H9 (cell line): ENCODE measurements around the gene ACP4. TPM values are rescaled to one million over a fixed set of nuclear protein-coding genes. Genes with fewer than 3 reads are reported as not detected.
"Not testable (repeated sequence)": the region's sequence is repeated elsewhere in the genome, so short reads cannot be mapped to it uniquely, and the experiment has no call there.

Experiments
- DNase-seq: peaks from one replicate; pipeline ENCODE4 v3.0.0-alpha.2; 2017
- H2AFZ ChIP-seq: one replicate; pipeline ENCODE4 v1.6.1; 2013; ENCODE audit warnings: mild to moderate bottlenecking, low read length, control low read depth, moderate library complexity
- H2AK5ac ChIP-seq: 2 replicates; pipeline ENCODE4 v1.6.1; 2013; ENCODE audit warnings: low read length, control low read depth, mixed read lengths; ENCODE audit not compliant: insufficient read length
- H2BK120ac ChIP-seq: one replicate; pipeline ENCODE4 v1.6.1; 2013; ENCODE audit warnings: low read depth, mild to moderate bottlenecking, low read length, control low read depth, inconsistent platforms; ENCODE audit not compliant: poor library complexity, severe bottlenecking
- H2BK12ac ChIP-seq: 2 replicates; pipeline ENCODE4 v1.6.1; 2013; ENCODE audit warnings: low read length, control low read depth, mixed read lengths, low read depth; ENCODE audit not compliant: insufficient read length
- H2BK15ac ChIP-seq: 2 replicates; pipeline ENCODE4 v1.6.1; 2013; ENCODE audit warnings: low read depth, low read length, control low read depth
- H2BK20ac ChIP-seq: one replicate; pipeline ENCODE4 v1.6.1; 2013; ENCODE audit warnings: low read depth, mild to moderate bottlenecking, low read length, control low read depth, inconsistent platforms; ENCODE audit not compliant: poor library complexity, severe bottlenecking
- H2BK5ac ChIP-seq: 2 replicates; pipeline ENCODE4 v1.6.1; 2013; ENCODE audit warnings: low read length, control low read depth, mixed read lengths; ENCODE audit not compliant: insufficient read length
- H3K14ac ChIP-seq: 2 replicates; pipeline ENCODE4 v1.6.1; 2013; ENCODE audit warnings: low read length, control low read depth; ENCODE audit not compliant: insufficient read depth
- H3K18ac ChIP-seq: 2 replicates; pipeline ENCODE4 v1.6.1; 2013; ENCODE audit warnings: low read depth, mild to moderate bottlenecking, mixed read lengths, low read length, control low read depth; ENCODE audit not compliant: insufficient read length
- H3K23ac ChIP-seq: 2 replicates; pipeline ENCODE4 v1.6.1; 2013; ENCODE audit warnings: low read length, control low read depth, mixed read lengths, low read depth; ENCODE audit not compliant: insufficient read length
- H3K23me2 ChIP-seq: 2 replicates; pipeline ENCODE4 v1.6.1; 2013; ENCODE audit warnings: low read depth, mild to moderate bottlenecking, mixed read lengths, low read length, control low read depth; ENCODE audit not compliant: insufficient read length, poor library complexity, severe bottlenecking
- H3K27ac ChIP-seq: 2 replicates; pipeline ENCODE4 v1.5.1; 2013; ENCODE audit warnings: low read length, control low read depth, mixed read lengths, low read depth; ENCODE audit not compliant: insufficient read length
- H3K27me3 ChIP-seq: 2 replicates; pipeline ENCODE4 v1.6.1; 2013; ENCODE audit warnings: low read length, control low read depth, inconsistent platforms; ENCODE audit not compliant: insufficient read depth
- H3K4ac ChIP-seq: 2 replicates; pipeline ENCODE4 v1.6.1; 2013; ENCODE audit warnings: low read depth, mild to moderate bottlenecking, control low read depth, inconsistent platforms, low read length, moderate library complexity
- H3K4me1 ChIP-seq: 2 replicates; pipeline ENCODE4 v1.6.1; 2013; ENCODE audit warnings: low read length, control low read depth, inconsistent platforms; ENCODE audit not compliant: insufficient read depth
- H3K4me2 ChIP-seq: 2 replicates; pipeline ENCODE4 v1.6.1; 2013; ENCODE audit warnings: low read length, control low read depth, mixed read lengths; ENCODE audit not compliant: insufficient read length, insufficient read depth
- H3K56ac ChIP-seq: 2 replicates; pipeline ENCODE4 v1.6.1; 2013; ENCODE audit warnings: low read depth, mild to moderate bottlenecking, mixed read lengths, low read length, control low read depth; ENCODE audit not compliant: insufficient read length
- H3K79me1 ChIP-seq: 2 replicates; pipeline ENCODE4 v1.6.1; 2013; ENCODE audit warnings: low read depth, mild to moderate bottlenecking, moderate library complexity, low read length, control low read depth, inconsistent platforms; ENCODE audit not compliant: insufficient read depth, poor library complexity, severe bottlenecking
- H3K79me2 ChIP-seq: 2 replicates; pipeline ENCODE4 v1.6.1; 2013; ENCODE audit warnings: low read length, control low read depth, inconsistent platforms; ENCODE audit not compliant: insufficient read depth
- H3K9ac ChIP-seq: 2 replicates; pipeline ENCODE4 v1.6.1; 2013; ENCODE audit warnings: low read length, control low read depth, mixed read lengths; ENCODE audit not compliant: insufficient read length; ENCODE audit errors: extremely low read depth
- H3K9me3 ChIP-seq: one replicate; pipeline ENCODE4 v1.6.1; 2013; ENCODE audit warnings: low read depth, low read length, inconsistent platforms; ENCODE audit not compliant: control insufficient read depth
- H3T11ph ChIP-seq: one replicate; pipeline ENCODE4 v1.6.1; 2013; ENCODE audit warnings: mild to moderate bottlenecking, low read length, control low read depth, inconsistent platforms
- H4K20me1 ChIP-seq: one replicate; pipeline ENCODE4 v1.6.1; 2013; ENCODE audit not compliant: control insufficient read depth, insufficient read length, insufficient read depth
- H4K5ac ChIP-seq: 2 replicates; pipeline ENCODE4 v1.6.1; 2013; ENCODE audit warnings: low read depth, mild to moderate bottlenecking, mixed read lengths, low read length, control low read depth; ENCODE audit not compliant: insufficient read length
- H4K8ac ChIP-seq: replicated peaks from 2 replicates; pipeline ENCODE4 v1.6.1; 2013; ENCODE audit warnings: low read length, control low read depth, mixed read lengths, low read depth; ENCODE audit not compliant: insufficient read length
- H4K91ac ChIP-seq: 2 replicates; pipeline ENCODE4 v1.6.1; 2013; ENCODE audit warnings: low read depth, mild to moderate bottlenecking, moderate library complexity, mixed read lengths, low read length, control low read depth; ENCODE audit not compliant: insufficient read length
- H3K27ac Mint-ChIP-seq, 3 experiments: 2 replicates in 2 of 3; 3 replicates in 1 of 3; pipeline ENCODE4 v1.8.0; 2020 to 2021; ENCODE audit warnings: mixed read lengths in 3 of 3, mild to moderate bottlenecking in 1 of 3, moderate library complexity in 1 of 3
- H3K27me3 Mint-ChIP-seq: 2 replicates; pipeline ENCODE4 v1.8.0; 2021; ENCODE audit warnings: low read depth, mild to moderate bottlenecking, moderate library complexity, mixed read lengths
- H3K36me3 Mint-ChIP-seq, 3 experiments: 2 replicates in 2 of 3; 3 replicates in 1 of 3; pipeline ENCODE4 v1.8.0; 2020 to 2021; ENCODE audit warnings: low read depth in 3 of 3, mixed read lengths in 3 of 3; ENCODE audit not compliant: insufficient read depth in 1 of 3
- H3K4me1 Mint-ChIP-seq, 2 experiments: 2 replicates each; pipeline ENCODE4 v1.8.0; 2020; ENCODE audit warnings: mixed read lengths in 2 of 2
- H3K4me3 Mint-ChIP-seq, 2 experiments: 2 replicates in 1 of 2; 3 replicates in 1 of 2; pipeline ENCODE4 v1.8.0; 2020 to 2021; ENCODE audit warnings: mild to moderate bottlenecking in 2 of 2, mixed read lengths in 2 of 2, moderate library complexity in 1 of 2
- H3K9me3 Mint-ChIP-seq, 2 experiments: 2 replicates in 1 of 2; 3 replicates in 1 of 2; pipeline ENCODE4 v1.8.0; 2020; ENCODE audit warnings: mild to moderate bottlenecking in 2 of 2, mixed read lengths in 2 of 2, moderate library complexity in 1 of 2
- CTCF ChIP-seq: fragments of 200-600 bp; sonication (generic); conservative IDR thresholded peaks from 3 replicates; pipeline ENCODE4 v1.8.0; 2021; ENCODE audit warnings: antibody characterized with exemption, mild to moderate bottlenecking
- WGBS: extraction: QIAGEN DNeasy Blood & Tissue Kit; methylation state at CpG from one replicate; pipeline ENCODE4 v1.1.7; 2013; ENCODE audit warnings: missing lambda C conversion rate, low lambda C conversion rate, mixed read lengths; ENCODE audit not compliant: insufficient read length; ENCODE audit errors: extremely low coverage; 5-methylcytosine and 5-hydroxymethylcytosine counted together
- total RNA-seq: library from RNA; stranded (reverse); gene quantifications from 2 replicates; pipeline ENCODE4 v1.2.1, GENCODE V29; 2021

Gene ACP4
- total RNA-seq, 1 experiment from 2014 or later: not detected

- no peak overlapping the region for H3K4ac ChIP-seq
- no peak overlapping the region for H4K5ac ChIP-seq
- peak overlapping the region; percentile 45 for H2AFZ ChIP-seq
- no peaks in the 10 kb centered on the region for H3K79me2 ChIP-seq
- H3K14ac ChIP-seq: no peak overlapping the region
- no peak overlapping the region for H2BK120ac ChIP-seq
- no peaks in the 10 kb centered on the region for H3K79me1 ChIP-seq
- H3K23ac ChIP-seq: no peak overlapping the region
- no peak overlapping the region for H4K8ac ChIP-seq
- H4K91ac ChIP-seq: no peak overlapping the region
- H3T11ph ChIP-seq: no peak overlapping the region
- H3K23me2 ChIP-seq: peaks cover 3% of the 10 kb centered on the region
- DNase-seq: no peak
- no peak overlapping the region for H3K18ac ChIP-seq
- H2AK5ac ChIP-seq: no peak overlapping the region
- peaks cover 0 to 4% (median 2%) of the 10 kb centered on the region in 3 experiments; a peak in 2 of 7 replicates for H3K36me3 Mint-ChIP-seq
- no peak for TF ChIP-seq CTCF
- no CpG with 5 or more reads among the region's 4 CpGs for WGBS
- no peak overlapping the region for H3K4me2 ChIP-seq
- H3K9me3 ChIP-seq: no peaks in the 10 kb centered on the region
- 0 out of 4 replicates have a peak, but pooled peaks cover 0 to 3% of the 10 kb centered on the region in 2 experiments for H3K4me1 Mint-ChIP-seq
- peaks cover 4 to 5% of the 10 kb centered on the region in 2 experiments; a peak in 3 of 5 replicates for H3K9me3 Mint-ChIP-seq
- no peak overlapping the region for H2BK20ac ChIP-seq
- no peaks in the 10 kb centered on the region for H3K27me3 ChIP-seq
- H3K9ac ChIP-seq: no peak overlapping the region
- no peak overlapping the region for H2BK12ac ChIP-seq
- H3K27me3 Mint-ChIP-seq: peaks cover 51% of the 10 kb centered on the region
- no peak overlapping the region for H3K27ac ChIP-seq
- H3K4me1 ChIP-seq: no peaks in the 10 kb centered on the region
- no peak overlapping the region for H3K56ac ChIP-seq
- H4K20me1 ChIP-seq: no peaks in the 10 kb centered on the region
- no peak overlapping the region for H3K27ac Mint-ChIP-seq
- no peak overlapping the region for H2BK5ac ChIP-seq
- no peak overlapping the region for H2BK15ac ChIP-seq
- H3K4me3 Mint-ChIP-seq: peak overlapping the region in 1 of 2 experiments; percentile 23; a peak in 1 of 5 replicates
These were observed 30.3 kb upstream of the ACP4 start for GRCh38 chr19:50759886-50760285.

GRCh38 chr19:50761501-50761900, 28.7 kb upstream of the ACP4 start:
- not testable (repeated sequence) for H3K56ac ChIP-seq, H2BK12ac ChIP-seq, H2BK20ac ChIP-seq, H2AFZ ChIP-seq, H3K4me1 ChIP-seq, H3K27me3 ChIP-seq, H4K8ac ChIP-seq, H3K79me2 ChIP-seq, H3K9ac ChIP-seq, H2BK120ac ChIP-seq, H4K20me1 ChIP-seq, H2BK15ac ChIP-seq, H3K18ac ChIP-seq, H3K23ac ChIP-seq, H3K14ac ChIP-seq, H3K27ac ChIP-seq, H2AK5ac ChIP-seq, H3K9me3 ChIP-seq, H3K23me2 ChIP-seq, H3K36me3 Mint-ChIP-seq, H3K27ac Mint-ChIP-seq, H3K4me2 ChIP-seq, H3K4me1 Mint-ChIP-seq, H3K4ac ChIP-seq, H4K91ac ChIP-seq, H3K4me3 Mint-ChIP-seq, H4K5ac ChIP-seq, H3T11ph ChIP-seq, H2BK5ac ChIP-seq, DNase-seq, H3K9me3 Mint-ChIP-seq, H3K79me1 ChIP-seq
- H3K27me3 Mint-ChIP-seq: peaks cover 45% of the 10 kb centered on the region
- WGBS: no CpG with 5 or more reads among the region's 3 CpGs
